WERI-Rb-1 (cell line): ENCODE measurements around the gene ITGB4.
A peak's percentile ranks its signal among the peaks of the same experiment; 100 is the strongest.

Experiments
- DNase-seq: peaks from one replicate; pipeline ENCODE4 v3.0.0-alpha.2; 2020
- H3K27ac ChIP-seq: fragments of 250-450 bp; sonication (Bioruptor Pico); 2 replicates; pipeline ENCODE4 v1.5.1; 2020; ENCODE audit warnings: mild to moderate bottlenecking, moderate library complexity
- H3K27me3 ChIP-seq: fragments of 250-450 bp; sonication (Bioruptor Pico); 2 replicates; pipeline ENCODE4 v1.5.1; 2021; ENCODE audit warnings: mild to moderate bottlenecking, low read depth, moderate library complexity; ENCODE audit not compliant: insufficient read depth, severe bottlenecking
- H3K36me3 ChIP-seq: fragments of 250-450 bp; sonication (Bioruptor Pico); 2 replicates; pipeline ENCODE4 v1.5.1; 2020; ENCODE audit warnings: mild to moderate bottlenecking, moderate library complexity
- H3K4me3 ChIP-seq: 2 replicates; pipeline ENCODE4 v1.5.1; 2011; ENCODE audit warnings: low read depth, mild to moderate bottlenecking, control low read depth, low read length
- H3K9me3 ChIP-seq: fragments of 250-450 bp; sonication (Bioruptor Pico); 2 replicates; pipeline ENCODE4 v1.5.1; 2021; ENCODE audit warnings: mild to moderate bottlenecking, moderate library complexity; ENCODE audit not compliant: severe bottlenecking
- TF ChIP-seq, protein P1 (sequence below): IDR thresholded peaks from 2 replicates; pipeline ENCODE4 v1.5.1; 2011; ENCODE audit warnings: low read depth, mild to moderate bottlenecking, control low read depth, inconsistent platforms, low read length

The ITGB4 gene

DNA sequence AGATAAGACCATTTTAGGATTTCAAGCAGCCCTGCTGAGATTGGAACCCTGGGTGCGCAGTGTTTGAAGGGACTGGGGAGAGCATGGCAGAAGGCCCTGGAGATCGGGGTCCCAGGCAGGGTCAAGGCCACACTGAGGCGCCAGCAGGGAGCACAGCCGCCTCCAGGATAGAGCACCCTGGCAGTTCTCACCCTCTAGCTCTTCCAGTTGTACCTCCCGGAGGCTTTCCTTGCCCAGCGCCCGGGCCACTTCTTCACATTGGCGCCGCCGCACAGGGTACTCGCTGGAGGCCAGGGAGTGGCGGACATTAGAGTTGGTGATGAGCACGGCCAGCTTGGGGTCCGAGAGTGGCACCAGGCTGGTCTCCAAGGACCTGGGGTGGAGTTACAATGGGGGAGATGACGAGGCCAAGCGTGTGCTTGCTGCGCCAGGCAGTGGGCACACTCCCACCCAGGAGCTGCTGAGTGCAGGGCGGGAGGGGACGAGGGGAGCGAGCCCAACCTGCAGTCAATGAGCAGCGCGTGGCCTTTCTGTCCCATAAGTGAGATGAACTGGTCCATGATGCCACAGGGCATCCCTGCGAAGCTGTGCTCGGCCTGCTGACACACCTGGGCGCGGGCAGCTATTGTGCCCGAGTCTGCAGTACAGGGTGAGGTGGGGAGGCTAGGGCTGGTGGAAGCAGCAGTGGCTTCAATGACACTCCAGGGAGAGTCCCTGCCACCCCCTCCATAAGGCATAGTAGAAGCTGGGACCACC, 41.4 kb downstream of the ITGB4 start:
- no peaks in the 10 kb centered on the region for H3K27me3 ChIP-seq
- H3K36me3 ChIP-seq, result peaks cover 5% of the 10 kb centered on the region; the same call in 1 of the 2 replicates
- no peaks in the 10 kb centered on the region for H3K9me3 ChIP-seq
- TF ChIP-seq, protein P1, sequence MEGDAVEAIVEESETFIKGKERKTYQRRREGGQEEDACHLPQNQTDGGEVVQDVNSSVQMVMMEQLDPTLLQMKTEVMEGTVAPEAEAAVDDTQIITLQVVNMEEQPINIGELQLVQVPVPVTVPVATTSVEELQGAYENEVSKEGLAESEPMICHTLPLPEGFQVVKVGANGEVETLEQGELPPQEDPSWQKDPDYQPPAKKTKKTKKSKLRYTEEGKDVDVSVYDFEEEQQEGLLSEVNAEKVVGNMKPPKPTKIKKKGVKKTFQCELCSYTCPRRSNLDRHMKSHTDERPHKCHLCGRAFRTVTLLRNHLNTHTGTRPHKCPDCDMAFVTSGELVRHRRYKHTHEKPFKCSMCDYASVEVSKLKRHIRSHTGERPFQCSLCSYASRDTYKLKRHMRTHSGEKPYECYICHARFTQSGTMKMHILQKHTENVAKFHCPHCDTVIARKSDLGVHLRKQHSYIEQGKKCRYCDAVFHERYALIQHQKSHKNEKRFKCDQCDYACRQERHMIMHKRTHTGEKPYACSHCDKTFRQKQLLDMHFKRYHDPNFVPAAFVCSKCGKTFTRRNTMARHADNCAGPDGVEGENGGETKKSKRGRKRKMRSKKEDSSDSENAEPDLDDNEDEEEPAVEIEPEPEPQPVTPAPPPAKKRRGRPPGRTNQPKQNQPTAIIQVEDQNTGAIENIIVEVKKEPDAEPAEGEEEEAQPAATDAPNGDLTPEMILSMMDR, result no peak
- no peak overlapping the region for H3K27ac ChIP-seq
- no peak overlapping the region for H3K4me3 ChIP-seq
- DNase-seq, result no peak

DNA sequence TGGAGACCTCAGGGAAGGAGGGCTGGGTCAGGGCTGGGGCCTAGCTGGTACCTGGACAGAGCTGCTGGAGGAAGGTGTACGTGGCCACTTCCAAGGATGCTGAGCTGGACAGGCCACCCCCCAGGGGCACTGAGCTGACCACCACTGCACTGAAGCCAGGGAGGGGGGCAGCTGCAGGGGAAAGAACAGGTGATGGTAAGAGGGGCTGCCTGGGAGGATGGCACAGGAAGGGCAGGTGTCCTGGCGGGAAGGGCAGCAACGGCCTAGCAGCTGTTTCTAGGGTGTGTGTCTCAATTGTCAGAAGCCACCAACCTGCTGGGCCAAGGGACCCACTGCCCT, 42.0 kb downstream of the ITGB4 start:
- TF ChIP-seq, protein P1, result no peak
- Histone ChIP-seq H3K27ac (no peak overlapping the region), H3K4me3 (no peak overlapping the region), H3K36me3 (no peaks in the 10 kb centered on the region; the same call in 1 of the 2 replicates), H3K27me3 (no peaks in the 10 kb centered on the region), H3K9me3 (no peaks in the 10 kb centered on the region)
- no peak for DNase-seq

DNA sequence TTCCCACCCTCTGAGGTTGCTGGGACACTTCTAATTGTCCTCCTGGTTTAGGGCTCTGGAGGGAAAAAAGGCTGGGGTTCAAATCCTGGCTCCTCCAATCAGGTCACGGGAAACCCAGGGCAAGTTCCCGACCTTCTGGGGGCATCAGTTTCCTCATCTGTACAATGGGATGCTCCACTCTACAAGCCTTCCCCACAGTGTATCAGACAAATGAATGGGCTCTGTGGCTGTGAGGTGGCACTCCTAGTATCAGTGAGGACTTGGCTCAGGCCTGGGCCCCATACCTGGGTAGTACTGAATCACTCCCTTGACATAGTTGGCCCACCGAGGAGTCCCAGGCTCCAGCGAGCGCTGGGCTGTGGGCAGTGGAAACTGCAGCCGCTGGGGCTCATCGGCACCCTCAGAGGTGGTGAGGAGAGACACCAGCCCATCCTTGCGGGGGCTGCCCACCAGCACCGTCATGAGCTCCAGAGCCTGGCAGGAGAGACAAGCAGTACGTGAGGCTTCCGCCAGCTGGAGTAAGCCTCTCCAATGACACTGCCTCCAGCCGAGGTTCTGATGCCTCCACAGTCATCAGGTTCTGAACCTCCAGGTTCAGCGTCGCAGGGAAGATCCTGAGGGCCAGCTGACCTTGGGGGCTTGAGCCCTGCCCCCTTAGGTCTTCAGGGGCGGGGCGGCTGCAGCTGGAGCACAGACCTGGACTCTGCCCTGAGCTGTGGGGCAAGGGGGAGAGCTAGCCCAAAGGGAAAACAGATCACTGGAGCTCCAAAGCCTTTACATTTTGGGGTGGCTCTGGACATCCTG, 42.6 kb downstream of the ITGB4 start:
- H3K9me3 ChIP-seq, result no peaks in the 10 kb centered on the region
- DNase-seq, result no peak
- H3K27me3 ChIP-seq, result no peaks in the 10 kb centered on the region
- H3K27ac ChIP-seq, result peak overlapping the region; percentile 62
- TF ChIP-seq, protein P1, result no peak
- no peaks in the 10 kb centered on the region for H3K36me3 ChIP-seq
- H3K4me3 ChIP-seq, result peak overlapping the region; percentile 74

GRCh38 chr17:75764417-75764710, 43.1 kb downstream of the ITGB4 start:
- TF ChIP-seq, protein P1, result no peak
- no peak for DNase-seq
- peak overlapping the region; percentile 74 for H3K4me3 ChIP-seq
- no peaks in the 10 kb centered on the region for H3K9me3 ChIP-seq
- H3K27me3 ChIP-seq, result no peaks in the 10 kb centered on the region
- no peaks in the 10 kb centered on the region for H3K36me3 ChIP-seq
- H3K27ac ChIP-seq, result peak overlapping the region; percentile 62

- no peaks in the 10 kb centered on the region for H3K27me3 ChIP-seq
- peak; percentile 75 for DNase-seq
- no peaks in the 10 kb centered on the region for H3K9me3 ChIP-seq
- TF ChIP-seq, protein P1, result peak; percentile 78
- H3K4me3 ChIP-seq, result peak within 1 kb of the TSS; percentile 74
- H3K36me3 ChIP-seq, result no peaks in the 10 kb centered on the region
- H3K27ac ChIP-seq, result peak within 1 kb of the TSS; percentile 62
Measured at GRCh38 chr17:75764711-75765421, 43.6 kb downstream of the ITGB4 start, which contains the start of gene GALK1. TSS of gene GALK1 (minus strand) at chr17:75765192. CDS start at chr17:75765136, 56 bp downstream.
